ENCODE measurements around the gene RAD51B.
"Not testable (repeated sequence)": the region's sequence is repeated elsewhere in the genome, so short reads cannot be mapped to it uniquely, and the experiment has no call there.

Gene RAD51B

GRCh38 chr14:68424443-68425172, 605.0 kb downstream of the RAD51B start:
- DNase-seq: no peak

GRCh38 chr14:68426661-68427549, 607.3 kb downstream of the RAD51B start:
- no peak for DNase-seq

GRCh38 chr14:68427550-68427890, 607.9 kb downstream of the RAD51B start:
- DNase-seq: no peak

GRCh38 chr14:68428900-68429299, 609.3 kb downstream of the RAD51B start:
- DNase-seq: not testable (repeated sequence)

GRCh38 chr14:68434173-68434572, 614.6 kb downstream of the RAD51B start:
- DNase-seq: not testable (repeated sequence)

- not testable (repeated sequence) for DNase-seq
These were observed 616.1 kb downstream of the RAD51B start for GRCh38 chr14:68435631-68436030.

- no peak for DNase-seq
These were observed 620.1 kb downstream of the RAD51B start for GRCh38 chr14:68439676-68440075.

- no peak for DNase-seq
These were observed 621.2 kb downstream of the RAD51B start for GRCh38 chr14:68440820-68441219.

- DNase-seq: no peak
These were observed 622.0 kb downstream of the RAD51B start for GRCh38 chr14:68441542-68441941.

- DNase-seq: no peak
These were observed 623.5 kb downstream of the RAD51B start for GRCh38 chr14:68442828-68443629.

- DNase-seq: no peak
These were observed 625.0 kb downstream of the RAD51B start for GRCh38 chr14:68444449-68445168.

GRCh38 chr14:68446243-68447040, 626.9 kb downstream of the RAD51B start:
- DNase-seq: no peak

GRCh38 chr14:68447581-68448251, 628.1 kb downstream of the RAD51B start:
- no peak for DNase-seq

GRCh38 chr14:68448252-68448902, 628.8 kb downstream of the RAD51B start:
- no peak for DNase-seq

GRCh38 chr14:68449561-68450181, 630.1 kb downstream of the RAD51B start:
- no peak for DNase-seq

GRCh38 chr14:68450391-68451120, 631.0 kb downstream of the RAD51B start:
- DNase-seq: no peak

- DNase-seq: no peak
These were observed 632.3 kb downstream of the RAD51B start for GRCh38 chr14:68451696-68452373.

GRCh38 chr14:68458253-68458652, 638.7 kb downstream of the RAD51B start:
- DNase-seq: no peak
